CD4-positive, alpha-beta T cell treated with Interferon gamma for 1 hour (primary cell): Measurements from ENCODE around the gene MRLN.

Experiments used
- DNase-seq: peaks from one replicate; pipeline ENCODE4 v3.0.0-alpha.2; 2020

The MRLN gene

DNA sequence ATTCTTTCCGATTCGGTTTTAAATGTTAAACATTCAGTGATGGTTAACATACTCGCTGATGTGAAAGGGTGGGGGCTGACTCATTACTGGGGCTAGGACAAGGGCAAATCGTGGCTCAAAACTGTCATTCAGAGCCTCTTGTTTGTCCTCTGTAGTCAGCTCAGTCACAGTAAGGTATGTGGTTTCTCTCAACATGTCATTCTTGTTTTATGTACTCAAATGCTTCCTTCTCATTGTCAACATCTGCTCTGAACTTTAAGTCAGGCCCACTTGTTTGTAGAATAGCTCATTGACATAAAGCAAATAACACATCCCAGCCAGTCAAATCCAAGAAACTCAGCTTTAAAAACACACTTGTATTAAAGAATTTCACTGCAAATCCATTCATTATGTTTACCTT is 50.9 kb downstream of the MRLN start:
- no peak for DNase-seq

DNA sequence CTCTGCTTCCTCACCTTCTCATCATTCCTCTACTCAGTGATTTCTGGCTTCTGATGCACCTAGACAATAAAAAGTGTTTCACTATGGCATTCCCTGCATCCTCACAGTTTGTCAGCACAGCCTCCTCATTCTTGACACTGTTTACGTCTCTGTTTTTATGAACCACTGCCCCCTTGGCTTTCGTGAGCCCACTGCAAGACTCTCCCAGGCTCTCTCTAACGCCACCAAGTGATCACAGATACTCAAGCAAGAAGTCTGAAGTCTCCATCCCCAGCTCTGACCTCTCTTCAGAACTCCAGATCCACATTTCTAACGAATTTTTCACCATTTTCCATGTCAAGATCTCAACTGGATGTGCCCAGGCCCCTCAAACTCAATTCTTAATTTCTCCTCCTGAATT is 52.5 kb downstream of the MRLN start:
- DNase-seq, result no peak

DNA sequence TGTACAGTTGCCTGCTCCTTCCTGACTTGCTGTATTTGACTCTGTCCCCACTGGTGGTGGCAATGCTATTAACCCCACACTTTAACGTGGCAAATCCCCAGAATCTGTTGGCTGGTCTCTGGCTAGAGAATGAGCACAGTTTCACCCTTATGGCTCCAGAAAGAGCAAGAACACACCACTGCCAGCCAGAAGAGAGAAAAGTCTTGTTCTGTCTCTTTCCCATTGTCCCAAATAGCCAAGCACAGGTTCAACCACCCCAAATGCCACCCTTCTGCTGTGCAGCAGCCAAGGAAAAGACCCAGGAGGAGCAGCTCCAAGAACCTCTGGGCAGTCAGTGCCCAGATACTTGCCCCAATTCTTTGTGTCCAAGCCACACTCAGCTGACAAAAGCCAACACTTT is 54.9 kb downstream of the MRLN start:
- DNase-seq, result no peak

DNA sequence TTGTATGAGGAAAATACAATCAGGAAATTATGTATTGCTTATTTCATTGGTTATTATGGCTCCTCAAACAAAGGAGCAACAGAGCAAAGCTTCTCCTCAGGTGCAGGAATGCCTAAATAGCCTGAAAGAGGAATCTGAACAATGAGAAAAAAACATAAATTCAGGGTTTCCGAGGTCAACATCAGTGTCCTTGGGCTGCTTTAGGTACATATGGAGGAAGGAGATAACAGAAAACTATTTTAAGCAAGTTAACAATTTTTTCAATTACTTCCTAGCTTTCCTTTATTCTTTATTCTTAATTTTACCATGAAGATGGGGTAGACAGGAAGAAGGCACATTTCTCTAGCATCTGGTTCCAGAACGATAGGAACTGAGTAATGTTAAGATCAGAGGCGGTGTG is 57.6 kb downstream of the MRLN start:
- DNase-seq, result no peak

- DNase-seq, result no peak
Measured at GRCh38 chr10:59694936-59695335, 58.3 kb downstream of the MRLN start.

DNA sequence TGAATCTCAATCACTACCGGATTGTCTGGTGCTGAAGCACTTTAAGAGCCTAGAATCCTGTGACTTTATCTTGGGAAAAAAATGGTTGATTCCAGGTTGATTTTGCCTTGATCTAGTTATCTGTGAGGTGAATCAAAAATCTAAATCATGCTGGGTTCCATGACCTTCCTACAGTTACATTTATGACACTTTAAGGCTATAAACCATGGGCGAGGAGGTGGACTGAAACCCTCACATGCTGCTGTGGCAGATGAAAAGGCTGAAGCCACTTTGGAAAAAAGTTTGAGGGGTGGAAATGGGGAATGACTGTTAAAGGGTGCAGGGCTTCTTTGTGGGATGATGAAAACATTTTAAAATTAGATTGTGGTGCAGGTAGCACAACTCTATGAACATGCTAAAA is 61.1 kb downstream of the MRLN start:
- no peak for DNase-seq

GRCh38 chr10:59688921-59689351 is 64.3 kb downstream of the MRLN start:
- no peak for DNase-seq

DNA sequence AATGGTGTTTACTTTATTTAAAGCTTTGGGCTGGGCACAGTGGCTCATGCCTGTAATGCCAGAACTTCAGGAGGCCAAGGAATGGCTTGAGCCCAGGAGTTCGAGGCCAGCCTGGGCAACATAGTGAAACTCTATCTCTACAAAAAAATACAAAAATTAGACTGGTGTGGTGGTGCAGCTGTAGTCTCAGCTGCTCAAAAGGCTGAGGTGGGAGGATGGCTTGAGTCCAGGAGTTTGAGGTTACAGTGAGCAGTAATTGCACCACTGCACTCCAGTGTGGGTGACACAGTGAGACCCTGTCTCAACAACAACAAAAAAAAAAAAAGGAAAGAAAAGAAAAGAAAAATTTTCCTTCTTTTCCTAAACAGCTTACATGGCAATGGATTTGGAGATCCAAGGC is 65.6 kb downstream of the MRLN start:
- no peak for DNase-seq
